Measurements from ENCODE around the gene CDK8. TPM values are rescaled to one million over a fixed set of nuclear protein-coding genes. Genes with fewer than 3 reads are reported as not detected.
"Not testable (repeated sequence)": the region's sequence is repeated elsewhere in the genome, so short reads cannot be mapped to it uniquely, and the experiment has no call there.

CDK8 gene
- total RNA-seq, 1 donor from 2014 or later: 11.1 TPM

DNA sequence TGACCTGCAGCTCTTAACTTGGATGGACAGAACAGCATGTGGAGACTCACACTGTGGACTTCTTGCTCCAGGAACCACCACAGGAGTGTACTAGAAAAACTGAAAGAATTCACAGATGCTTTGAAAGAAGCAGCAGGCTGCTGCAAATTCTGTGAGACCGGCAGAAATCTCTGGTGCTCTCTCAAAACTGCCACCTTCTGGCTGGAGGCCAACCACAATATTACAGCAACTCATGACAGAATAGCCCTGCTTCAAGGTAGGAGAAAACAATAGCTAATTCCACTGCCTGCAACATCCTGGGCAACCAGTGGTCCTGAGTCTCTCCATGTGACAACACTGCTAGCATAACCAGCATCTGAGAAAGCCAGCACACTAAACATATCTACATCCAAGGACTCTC is 26.9 kb downstream of the CDK8 start:
- peaks cover 19% of the 10 kb centered on the region for H3K4me1 ChIP-seq
- H3K36me3 ChIP-seq: peaks cover 10% of the 10 kb centered on the region
- TF ChIP-seq, protein P1, sequence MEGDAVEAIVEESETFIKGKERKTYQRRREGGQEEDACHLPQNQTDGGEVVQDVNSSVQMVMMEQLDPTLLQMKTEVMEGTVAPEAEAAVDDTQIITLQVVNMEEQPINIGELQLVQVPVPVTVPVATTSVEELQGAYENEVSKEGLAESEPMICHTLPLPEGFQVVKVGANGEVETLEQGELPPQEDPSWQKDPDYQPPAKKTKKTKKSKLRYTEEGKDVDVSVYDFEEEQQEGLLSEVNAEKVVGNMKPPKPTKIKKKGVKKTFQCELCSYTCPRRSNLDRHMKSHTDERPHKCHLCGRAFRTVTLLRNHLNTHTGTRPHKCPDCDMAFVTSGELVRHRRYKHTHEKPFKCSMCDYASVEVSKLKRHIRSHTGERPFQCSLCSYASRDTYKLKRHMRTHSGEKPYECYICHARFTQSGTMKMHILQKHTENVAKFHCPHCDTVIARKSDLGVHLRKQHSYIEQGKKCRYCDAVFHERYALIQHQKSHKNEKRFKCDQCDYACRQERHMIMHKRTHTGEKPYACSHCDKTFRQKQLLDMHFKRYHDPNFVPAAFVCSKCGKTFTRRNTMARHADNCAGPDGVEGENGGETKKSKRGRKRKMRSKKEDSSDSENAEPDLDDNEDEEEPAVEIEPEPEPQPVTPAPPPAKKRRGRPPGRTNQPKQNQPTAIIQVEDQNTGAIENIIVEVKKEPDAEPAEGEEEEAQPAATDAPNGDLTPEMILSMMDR (IDR thresholded peaks at IDR 0.05; ENCODE audit: borderline replicate concordance): no peak
- DNase-seq: no peak
- no peak overlapping the region for H3K27ac ChIP-seq (replicated peaks)
- H3K9me3 ChIP-seq (replicated peaks): no peaks in the 10 kb centered on the region
- no peaks in the 10 kb centered on the region for H3K27me3 ChIP-seq (ENCODE audit: low read depth)
- intact Hi-C loops (cut with micrococcal nuclease): no loop called here
- no peak overlapping the region for H3K4me3 ChIP-seq

GRCh38 chr13:26285911-26286310 is 32.0 kb downstream of the CDK8 start:
- H3K27ac ChIP-seq (replicated peaks); DNase-seq; H3K27me3 ChIP-seq (ENCODE audit: low read depth); H3K36me3 ChIP-seq; H3K4me1 ChIP-seq; H3K4me3 ChIP-seq; intact Hi-C loops (cut with micrococcal nuclease); H3K9me3 ChIP-seq (replicated peaks): not testable (repeated sequence)

DNA sequence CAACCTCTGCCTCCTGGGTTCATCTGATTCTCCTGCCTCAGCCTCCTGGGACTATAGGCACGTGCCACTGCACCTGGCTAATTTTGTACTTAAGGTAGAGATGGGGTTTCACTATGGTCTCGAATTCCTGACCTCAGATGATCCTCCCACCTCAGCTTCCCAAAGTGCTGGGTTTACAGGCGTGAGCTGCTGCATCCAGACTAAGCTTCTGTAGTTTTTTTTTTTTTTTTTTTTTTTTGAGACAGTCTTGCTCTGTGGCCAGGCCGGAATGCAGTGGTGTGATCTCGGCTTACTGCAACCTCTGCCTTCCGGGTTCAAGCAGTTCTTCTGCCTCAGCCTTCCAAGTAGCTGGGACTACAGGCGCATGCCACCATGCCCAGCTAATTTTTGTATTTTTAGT is 34.9 kb downstream of the CDK8 start:
- intact Hi-C loops (cut with micrococcal nuclease); H3K27ac ChIP-seq (replicated peaks); H3K27me3 ChIP-seq (ENCODE audit: low read depth): not testable (repeated sequence)

GRCh38 chr13:26295812-26296211 is 41.9 kb downstream of the CDK8 start:
- Histone ChIP-seq H3K4me1 (peaks cover 53% of the 10 kb centered on the region), H3K27me3 (ENCODE audit: low read depth) (no peaks in the 10 kb centered on the region), H3K9me3 (replicated peaks) (no peaks in the 10 kb centered on the region), H3K27ac (replicated peaks) (peak overlapping the region; percentile 14), H3K4me3 (no peak overlapping the region), H3K36me3 (no peaks in the 10 kb centered on the region)
- DNase-seq: no peak
- intact Hi-C loops (cut with micrococcal nuclease): no loop called here
- TF ChIP-seq, protein P1 (IDR thresholded peaks at IDR 0.05; ENCODE audit: borderline replicate concordance): no peak

More for the DNA sequence above, 34.9 kb downstream of the CDK8 start:
- not testable (repeated sequence) for H3K4me1 ChIP-seq; H3K36me3 ChIP-seq; H3K4me3 ChIP-seq; H3K9me3 ChIP-seq (replicated peaks); DNase-seq

DNA sequence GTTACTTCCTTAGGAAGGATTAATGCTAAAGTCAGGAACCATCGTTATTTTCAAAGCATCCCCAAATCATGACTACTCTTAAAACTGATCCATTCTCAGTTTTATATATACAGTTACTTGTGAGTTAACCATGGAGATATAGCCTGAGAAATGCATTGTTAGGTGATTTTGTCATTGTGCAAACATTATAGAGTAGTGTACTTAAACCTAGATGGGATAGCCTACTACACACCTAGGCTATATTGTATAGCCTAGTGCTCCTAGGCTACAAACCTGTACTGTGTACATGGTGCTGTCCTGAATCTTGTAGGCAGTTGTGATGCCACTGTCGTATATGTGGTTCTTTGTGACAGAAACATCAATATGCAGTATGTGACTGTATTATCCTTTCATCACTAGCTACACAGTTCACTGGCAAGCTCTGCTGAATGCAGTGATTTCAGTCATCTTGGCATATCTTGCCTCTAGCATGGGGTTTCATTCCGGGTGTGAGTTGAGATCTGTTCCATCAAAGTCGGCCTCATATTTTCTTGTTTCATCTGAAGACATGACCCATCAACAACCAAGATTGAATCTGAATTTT is 45.3 kb downstream of the CDK8 start:
- intact Hi-C loops (cut with micrococcal nuclease): no loop called here
- H3K4me1 ChIP-seq: peaks cover 72% of the 10 kb centered on the region
- TF ChIP-seq, protein P1 (IDR thresholded peaks at IDR 0.05; ENCODE audit: borderline replicate concordance): no peak

DNA sequence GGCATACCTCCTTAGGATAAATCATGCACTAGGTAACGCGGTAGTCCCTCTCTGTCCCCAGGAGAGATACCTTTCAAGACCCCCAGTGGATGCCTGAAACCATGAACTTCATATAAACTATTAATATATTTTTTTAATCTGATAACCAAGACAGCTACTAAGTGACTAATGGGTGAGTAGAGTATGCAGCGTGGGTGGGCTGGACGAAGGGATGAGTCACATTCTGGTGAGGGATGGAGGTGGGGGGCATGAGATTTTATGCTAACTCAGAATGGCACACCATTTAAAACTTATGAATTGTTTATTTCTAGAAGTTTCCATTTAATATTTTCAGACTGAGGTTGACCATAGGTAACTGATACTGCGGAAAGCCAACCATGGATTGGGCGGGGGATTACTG is 46.2 kb downstream of the CDK8 start:
- TF ChIP-seq, protein P1 (IDR thresholded peaks at IDR 0.05; ENCODE audit: borderline replicate concordance): no peak
- H3K4me3 ChIP-seq: no peak overlapping the region
- intact Hi-C loops (cut with micrococcal nuclease): no loop called here
- H3K27ac ChIP-seq (replicated peaks): no peak overlapping the region
- H3K4me1 ChIP-seq: peaks cover 75% of the 10 kb centered on the region
- no peaks in the 10 kb centered on the region for H3K9me3 ChIP-seq (replicated peaks)
- DNase-seq: no peak
- no peaks in the 10 kb centered on the region for H3K36me3 ChIP-seq
- H3K27me3 ChIP-seq (ENCODE audit: low read depth): no peaks in the 10 kb centered on the region

More for the DNA sequence above, 45.3 kb downstream of the CDK8 start:
- DNase-seq: no peak
- no peak overlapping the region for H3K4me3 ChIP-seq
- no peaks in the 10 kb centered on the region for H3K9me3 ChIP-seq (replicated peaks)
- H3K27me3 ChIP-seq (ENCODE audit: low read depth): no peaks in the 10 kb centered on the region
- no peak overlapping the region for H3K27ac ChIP-seq (replicated peaks)
- H3K36me3 ChIP-seq: no peaks in the 10 kb centered on the region

Data from left ventricle myocardium inferior (tissue), 1 donor.